ENCODE results near the gene MYL11. TPM values are rescaled to one million over a fixed set of nuclear protein-coding genes. Genes with fewer than 3 reads are reported as not detected.
"Not testable (repeated sequence)": the region's sequence is repeated elsewhere in the genome, so short reads cannot be mapped to it uniquely, and the experiment has no call there.

The MYL11 gene, protein sequence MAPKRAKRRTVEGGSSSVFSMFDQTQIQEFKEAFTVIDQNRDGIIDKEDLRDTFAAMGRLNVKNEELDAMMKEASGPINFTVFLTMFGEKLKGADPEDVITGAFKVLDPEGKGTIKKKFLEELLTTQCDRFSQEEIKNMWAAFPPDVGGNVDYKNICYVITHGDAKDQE
- 2.4 TPM for polyA plus RNA-seq (2012; ENCODE audit: insufficient read depth, insufficient read length, low read depth)

DNA sequence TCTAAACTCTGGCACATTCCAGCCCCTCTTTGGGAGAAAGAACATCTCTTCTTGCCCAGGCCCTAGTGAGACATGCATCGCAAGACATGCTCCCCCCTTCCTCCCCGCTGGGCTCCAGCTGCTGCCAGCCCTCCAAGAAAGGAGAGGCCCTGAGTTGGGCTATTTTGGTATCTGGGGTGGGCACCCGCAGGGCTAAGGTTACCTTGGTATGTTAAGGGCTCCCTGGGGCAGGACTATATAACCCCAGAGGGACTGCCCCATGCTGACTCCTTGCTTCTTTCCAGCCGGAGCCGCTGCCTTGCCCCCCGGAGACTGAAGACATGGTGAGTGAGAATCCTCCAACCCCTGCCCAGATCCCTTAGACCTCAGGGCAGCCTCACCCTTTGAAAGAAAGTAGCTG, at the start of gene MYL11:
MYL11 (plus strand) TSS at position 265 of the 400 bp plus-strand sequence; CDS start at position 321, 56 bp downstream.
- Histone ChIP-seq H3K36me3 (no peaks in the 10 kb centered on the region), H3K9me3 (no peaks in the 10 kb centered on the region), H3K4me3 (ENCODE audit: low read depth, low read length) (no peak within 1 kb of the TSS), H3K4me1 (peaks cover 9% of the 10 kb centered on the region), H3K27me3 (no peaks in the 10 kb centered on the region)
- no peak for DNase-seq
- TF ChIP-seq, protein P1, sequence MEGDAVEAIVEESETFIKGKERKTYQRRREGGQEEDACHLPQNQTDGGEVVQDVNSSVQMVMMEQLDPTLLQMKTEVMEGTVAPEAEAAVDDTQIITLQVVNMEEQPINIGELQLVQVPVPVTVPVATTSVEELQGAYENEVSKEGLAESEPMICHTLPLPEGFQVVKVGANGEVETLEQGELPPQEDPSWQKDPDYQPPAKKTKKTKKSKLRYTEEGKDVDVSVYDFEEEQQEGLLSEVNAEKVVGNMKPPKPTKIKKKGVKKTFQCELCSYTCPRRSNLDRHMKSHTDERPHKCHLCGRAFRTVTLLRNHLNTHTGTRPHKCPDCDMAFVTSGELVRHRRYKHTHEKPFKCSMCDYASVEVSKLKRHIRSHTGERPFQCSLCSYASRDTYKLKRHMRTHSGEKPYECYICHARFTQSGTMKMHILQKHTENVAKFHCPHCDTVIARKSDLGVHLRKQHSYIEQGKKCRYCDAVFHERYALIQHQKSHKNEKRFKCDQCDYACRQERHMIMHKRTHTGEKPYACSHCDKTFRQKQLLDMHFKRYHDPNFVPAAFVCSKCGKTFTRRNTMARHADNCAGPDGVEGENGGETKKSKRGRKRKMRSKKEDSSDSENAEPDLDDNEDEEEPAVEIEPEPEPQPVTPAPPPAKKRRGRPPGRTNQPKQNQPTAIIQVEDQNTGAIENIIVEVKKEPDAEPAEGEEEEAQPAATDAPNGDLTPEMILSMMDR (IDR thresholded peaks at IDR 0.05; ENCODE audit: low read depth, low read length), result no peak

- H3K27me3 ChIP-seq, result not testable (repeated sequence)
Measured at GRCh38 chr16:30334473-30334989, 40.1 kb upstream of the MYL11 start.

GRCh38 chr16:30335028-30335597, 39.5 kb upstream of the MYL11 start:
- H3K27me3 ChIP-seq, H3K4me1 ChIP-seq, H3K36me3 ChIP-seq, H3K9me3 ChIP-seq: not testable (repeated sequence)
- peak; percentile 93 for DNase-seq
- H3K4me3 ChIP-seq (ENCODE audit: low read depth, low read length), result peak overlapping the region; percentile 63

More at GRCh38 chr16:30334473-30334989, 40.1 kb upstream of the MYL11 start:
- not testable (repeated sequence) for H3K4me1 ChIP-seq, H3K9me3 ChIP-seq, H3K36me3 ChIP-seq
- H3K4me3 ChIP-seq (ENCODE audit: low read depth, low read length), result peak overlapping the region; percentile 63
- DNase-seq, result peak; percentile 90

DNA sequence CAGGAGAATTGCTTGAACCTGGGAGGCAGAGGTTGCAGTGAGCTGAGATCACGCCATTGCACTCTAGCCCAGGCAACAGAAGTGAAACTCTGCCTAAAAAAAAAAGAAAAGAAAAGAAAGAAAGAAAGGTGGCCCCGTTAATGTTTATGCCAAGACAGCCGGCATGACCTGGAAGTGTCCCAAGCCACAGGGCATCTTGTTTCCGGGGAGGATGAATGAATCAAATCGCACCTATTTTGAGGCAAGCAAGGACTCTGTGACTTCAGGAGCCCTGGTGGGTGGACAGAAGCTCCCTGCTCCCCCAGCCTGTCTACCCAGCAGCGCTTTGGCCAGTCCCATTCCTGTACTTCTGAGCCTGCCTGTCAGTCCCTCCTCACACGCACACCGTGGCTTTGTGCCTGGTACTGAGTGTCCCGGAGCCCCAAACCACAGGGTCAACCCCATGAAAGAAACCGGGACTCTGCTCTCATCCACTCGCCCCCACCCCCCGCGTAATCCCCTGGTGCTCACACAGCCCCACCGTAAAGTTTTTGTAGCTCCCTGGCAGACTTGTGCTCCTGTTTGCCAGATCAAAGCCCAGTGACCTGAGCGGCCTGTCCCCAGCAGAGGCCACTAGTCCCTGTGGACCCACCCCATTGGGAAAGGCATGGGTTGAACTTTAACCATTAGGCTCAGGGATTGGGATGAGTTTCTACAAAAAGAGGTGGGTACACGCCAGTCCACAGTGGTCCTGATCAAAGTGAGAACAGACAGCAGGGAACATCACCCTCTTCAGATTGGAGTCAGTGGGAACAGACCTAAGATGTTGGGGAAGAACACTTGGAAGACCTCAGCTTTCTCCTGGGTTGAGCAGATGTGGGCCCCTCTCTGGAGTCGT, 38.8 kb upstream of the MYL11 start:
- Histone ChIP-seq H3K4me1 (no peaks in the 10 kb centered on the region), H3K9me3 (no peaks in the 10 kb centered on the region), H3K27me3 (no peaks in the 10 kb centered on the region), H3K36me3 (no peaks in the 10 kb centered on the region), H3K4me3 (ENCODE audit: low read depth, low read length) (peak overlapping the region; percentile 63)
- DNase-seq, result no peak
- TF ChIP-seq, protein P1 (IDR thresholded peaks at IDR 0.05; ENCODE audit: low read depth, low read length), result no peak

GRCh38 chr16:30337964-30338357, 36.6 kb upstream of the MYL11 start:
- not testable (repeated sequence) for DNase-seq; H3K36me3 ChIP-seq; H3K9me3 ChIP-seq; H3K4me1 ChIP-seq; H3K4me3 ChIP-seq (ENCODE audit: low read depth, low read length); H3K27me3 ChIP-seq

DNA sequence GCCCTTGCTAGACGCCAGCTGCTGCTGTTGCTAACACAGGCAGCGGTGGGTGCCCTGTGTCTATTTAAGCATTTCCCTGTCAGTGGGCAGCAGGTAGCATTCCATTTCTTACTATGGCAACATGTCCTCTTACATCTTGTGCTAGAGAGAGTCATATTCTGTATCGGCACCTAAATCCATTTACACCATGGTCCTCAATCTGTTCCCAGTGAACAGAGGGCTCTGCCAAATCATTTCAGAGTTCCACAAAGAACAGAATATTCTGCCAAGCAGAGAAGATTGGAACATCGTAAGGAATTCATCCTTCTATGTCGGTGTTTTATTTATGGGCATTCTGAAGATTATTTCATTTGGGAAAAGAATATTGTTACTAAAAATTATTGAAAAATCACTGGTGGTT, 35.9 kb upstream of the MYL11 start:
- H3K4me3 ChIP-seq (ENCODE audit: low read depth, low read length); DNase-seq; H3K27me3 ChIP-seq; H3K36me3 ChIP-seq; H3K9me3 ChIP-seq; H3K4me1 ChIP-seq: not testable (repeated sequence)

GRCh38 chr16:30340621-30341020, 34.0 kb upstream of the MYL11 start:
- Histone ChIP-seq H3K4me3 (ENCODE audit: low read depth, low read length) (no peak overlapping the region), H3K9me3 (no peaks in the 10 kb centered on the region), H3K27me3 (no peaks in the 10 kb centered on the region), H3K36me3 (no peaks in the 10 kb centered on the region), H3K4me1 (no peaks in the 10 kb centered on the region)
- no peak for DNase-seq
- TF ChIP-seq, protein P1 (IDR thresholded peaks at IDR 0.05; ENCODE audit: low read depth, low read length), result no peak

GRCh38 chr16:30341971-30342370, 32.6 kb upstream of the MYL11 start:
- not testable (repeated sequence) for H3K27me3 ChIP-seq; DNase-seq; H3K4me3 ChIP-seq (ENCODE audit: low read depth, low read length); H3K9me3 ChIP-seq; H3K36me3 ChIP-seq; H3K4me1 ChIP-seq

Measured in BE2C (cell line).